ENCODE results near the gene LARP4B. TPM values are rescaled to one million over a fixed set of nuclear protein-coding genes. Genes with fewer than 3 reads are reported as not detected.

The LARP4B gene
- polyA plus RNA-seq, 3 donors = 7.5 to 15.4 (median 8.8) TPM

DNA sequence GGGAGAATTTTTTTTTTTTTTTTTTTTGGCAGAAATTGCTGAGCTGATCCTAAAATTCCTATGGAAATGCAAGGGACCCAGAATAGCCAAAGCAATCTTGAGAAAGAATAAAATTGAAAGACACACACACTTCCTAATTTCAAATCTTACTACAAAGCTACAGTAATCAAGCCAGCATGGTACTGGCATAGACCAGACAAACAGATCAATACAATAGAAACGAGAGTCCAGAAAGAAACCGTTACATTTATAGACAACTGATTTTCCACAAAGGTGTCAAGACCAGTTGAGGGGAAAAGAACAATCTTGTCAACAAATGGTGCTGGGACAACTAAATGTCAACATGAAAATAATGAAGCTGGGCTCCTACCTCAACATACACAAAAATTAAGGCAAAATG lies 34.5 kb downstream of the LARP4B start:
- no peak overlapping the region for H3K27ac ChIP-seq (ENCODE audit: low read depth, low read length)
- 28 to 96% (median 95%) methylated on average over 2 of the region's 2 CpGs for WGBS, 3 donors

- 63 to 87% (median 78%) methylated on average over 4 of the region's 4 CpGs for WGBS, 3 donors
These were observed 36.2 kb downstream of the LARP4B start for GRCh38 chr10:895324-895723.

DNA sequence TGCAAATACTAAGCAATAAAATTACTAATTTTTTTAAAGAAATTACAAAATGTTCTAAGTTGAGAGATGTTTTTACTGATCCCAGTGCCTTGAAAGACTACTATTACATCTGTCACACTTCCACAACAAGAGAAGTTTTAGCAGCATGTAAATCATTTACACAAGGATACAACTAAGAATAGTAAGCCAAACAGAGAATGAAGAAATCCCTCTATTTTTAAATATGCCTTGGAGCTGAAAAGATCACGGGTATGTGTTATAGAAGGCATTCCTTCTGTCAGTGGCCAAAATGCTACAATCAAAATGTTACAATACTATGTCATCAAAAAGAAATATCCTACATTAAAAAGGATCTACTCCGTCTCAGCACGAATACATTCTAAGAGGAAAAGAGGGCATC lies 52.6 kb downstream of the LARP4B start:
- 42 to 87% (median 87%) methylated on average over 3 of the region's 3 CpGs for WGBS, 3 donors
- H3K27ac ChIP-seq (ENCODE audit: low read depth, low read length) = no peak overlapping the region

More at GRCh38 chr10:895324-895723, 36.2 kb downstream of the LARP4B start:
- no peak overlapping the region for H3K27ac ChIP-seq (ENCODE audit: low read depth, low read length)

GRCh38 chr10:878333-878759 lies 53.2 kb downstream of the LARP4B start:
- 57 to 60% (median 57%) methylated on average over 9 of the region's 9 CpGs for WGBS, 3 donors
- H3K27ac ChIP-seq (ENCODE audit: low read depth, low read length) = no peak overlapping the region

GRCh38 chr10:876438-876837 lies 55.1 kb downstream of the LARP4B start:
- no peak overlapping the region for H3K27ac ChIP-seq (ENCODE audit: low read depth, low read length)
- 84 to 96% (median 89%) methylated on average over 2 of the region's 2 CpGs for WGBS, 3 donors

- H3K27ac ChIP-seq (ENCODE audit: low read depth, low read length) = no peak overlapping the region
- WGBS, 3 donors = 88 to 92% (median 89%) methylated on average over 7 of the region's 7 CpGs
These were observed 58.5 kb downstream of the LARP4B start for GRCh38 chr10:873020-873419.

GRCh38 chr10:871951-872403 lies 59.5 kb downstream of the LARP4B start:
- WGBS, 3 donors = 66 to 94% (median 89%) methylated on average over 12 of the region's 12 CpGs
- H3K27ac ChIP-seq (ENCODE audit: low read depth, low read length) = no peak overlapping the region

- H3K27ac ChIP-seq (ENCODE audit: low read depth, low read length) = no peak overlapping the region
- WGBS, 3 donors = 71 to 83% (median 75%) methylated on average over 7 of the region's 7 CpGs
These were observed 60.8 kb downstream of the LARP4B start for GRCh38 chr10:870564-871166.

- H3K27ac ChIP-seq (ENCODE audit: low read depth, low read length) = no peak overlapping the region
- WGBS, 3 donors = 32 to 91% (median 85%) methylated on average over 3 of the region's 3 CpGs
These were observed 62.3 kb downstream of the LARP4B start for GRCh38 chr10:869171-869570.

DNA sequence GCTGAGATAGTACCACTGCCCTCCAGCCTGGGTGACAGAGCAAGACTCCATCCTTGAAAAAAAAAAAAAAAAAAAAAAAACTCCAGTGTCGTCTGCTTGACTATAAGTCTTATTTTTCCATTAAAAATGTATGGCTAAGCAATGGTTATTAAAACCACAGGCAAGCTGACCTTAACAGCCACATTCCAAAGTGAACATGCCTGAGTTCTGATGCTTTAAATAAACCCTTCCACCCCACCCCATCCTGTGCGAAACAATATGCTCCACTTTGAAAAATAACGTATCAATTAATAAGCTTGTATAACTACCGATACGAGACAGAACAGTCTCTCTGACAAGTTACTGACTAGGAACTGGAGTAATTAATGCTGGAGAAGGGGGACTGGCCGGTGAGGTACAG lies 63.7 kb downstream of the LARP4B start:
- H3K27ac ChIP-seq (ENCODE audit: low read depth, low read length) = no peak overlapping the region
- WGBS, 3 donors = 84 to 93% (median 87%) methylated on average over 6 of the region's 6 CpGs

DNA sequence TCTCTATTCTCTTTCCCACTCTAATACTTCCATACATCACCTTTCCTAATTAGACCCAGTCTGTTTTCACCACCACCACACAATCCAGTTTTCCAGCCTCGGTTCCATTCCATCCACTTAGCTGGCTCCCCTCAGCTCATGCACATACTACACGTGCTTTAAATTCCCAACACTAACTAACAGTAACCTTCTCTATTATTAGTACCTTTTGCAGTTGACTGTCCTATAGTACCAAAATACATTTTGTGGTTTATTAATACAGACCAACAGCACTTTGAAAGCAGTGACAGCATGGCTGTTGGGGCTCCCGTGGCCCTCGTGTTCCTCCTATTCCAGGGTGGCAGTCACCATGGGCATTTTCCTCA lies 64.9 kb downstream of the LARP4B start:
- no peak overlapping the region for H3K27ac ChIP-seq (ENCODE audit: low read depth, low read length)
- WGBS, 3 donors = 85 to 99% (median 97%) methylated on average over 4 of the region's 4 CpGs

GRCh38 chr10:865924-866576 lies 65.5 kb downstream of the LARP4B start:
- WGBS, 3 donors = 98% methylated on average over 8 of the region's 8 CpGs
- no peak overlapping the region for H3K27ac ChIP-seq (ENCODE audit: low read depth, low read length)

- WGBS, 3 donors = 93 to 97% (median 95%) methylated on average over 8 of the region's 8 CpGs
- H3K27ac ChIP-seq (ENCODE audit: low read depth, low read length) = no peak overlapping the region
These were observed 66.2 kb downstream of the LARP4B start for GRCh38 chr10:865257-865656.

DNA sequence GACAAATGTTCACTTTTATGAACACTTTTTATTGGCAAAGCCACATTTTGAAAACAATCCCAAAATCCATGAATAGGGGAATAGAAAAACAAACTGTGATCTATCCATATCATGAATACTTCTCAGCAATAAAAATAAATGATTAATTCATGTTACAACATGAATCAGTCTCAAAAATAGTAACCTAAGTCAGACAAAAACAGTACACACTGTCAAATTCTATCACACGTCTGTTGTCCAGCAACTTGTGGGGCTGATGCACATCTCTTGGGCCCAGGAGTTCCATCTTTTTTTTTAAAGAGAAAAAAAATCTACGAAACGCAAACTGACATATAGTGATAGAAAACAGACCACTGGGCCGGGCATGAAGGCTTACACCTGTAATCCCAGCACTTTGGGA lies 71.0 kb downstream of the LARP4B start:
- H3K27ac ChIP-seq (ENCODE audit: low read depth, low read length) = no peak overlapping the region
- WGBS, 3 donors = 84 to 88% (median 86%) methylated on average over 4 of the region's 4 CpGs

DNA sequence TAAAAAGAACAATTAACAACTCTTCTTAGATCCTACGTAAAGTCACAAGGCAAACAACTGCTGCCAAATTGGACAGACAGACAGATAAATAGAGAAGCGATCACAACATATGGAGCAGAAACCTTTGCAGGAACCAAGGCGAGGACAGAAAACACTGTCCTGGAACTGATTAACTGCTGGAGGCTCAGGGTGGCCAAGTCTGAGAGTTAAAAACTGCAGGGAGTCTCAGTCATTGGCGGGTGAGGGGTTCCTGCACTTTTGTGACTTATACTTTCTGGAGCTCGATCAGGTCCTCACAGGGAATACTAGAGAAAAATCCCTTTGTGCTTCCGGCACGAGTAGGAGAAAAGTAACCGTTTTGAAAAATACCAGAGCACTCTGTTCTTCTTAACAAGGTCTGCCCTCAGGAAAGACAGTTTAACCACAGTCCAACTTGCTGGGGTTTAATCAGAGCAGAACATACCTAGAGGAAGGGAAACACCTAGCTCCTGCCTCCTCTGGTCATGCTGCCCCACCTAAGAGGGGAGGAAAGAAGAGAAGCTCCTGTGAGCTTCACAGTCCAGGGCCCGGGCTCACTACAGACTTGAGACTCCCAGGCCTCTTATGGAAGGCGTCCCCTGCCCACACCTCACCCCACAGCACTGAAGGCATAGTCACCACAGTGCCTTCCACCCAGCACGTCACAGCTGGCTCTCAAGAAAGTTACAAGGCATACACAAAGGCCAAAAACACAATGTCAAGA lies 74.9 kb downstream of the LARP4B start:
- H3K27ac ChIP-seq (ENCODE audit: low read depth, low read length) = no peak overlapping the region
- 56 to 66% (median 60%) methylated on average over 11 of the region's 11 CpGs for WGBS, 3 donors

GRCh38 chr10:855671-856070 lies 75.8 kb downstream of the LARP4B start:
- 81 to 93% (median 92%) methylated on average over 5 of the region's 5 CpGs for WGBS, 3 donors
- no peak overlapping the region for H3K27ac ChIP-seq (ENCODE audit: low read depth, low read length)

DNA sequence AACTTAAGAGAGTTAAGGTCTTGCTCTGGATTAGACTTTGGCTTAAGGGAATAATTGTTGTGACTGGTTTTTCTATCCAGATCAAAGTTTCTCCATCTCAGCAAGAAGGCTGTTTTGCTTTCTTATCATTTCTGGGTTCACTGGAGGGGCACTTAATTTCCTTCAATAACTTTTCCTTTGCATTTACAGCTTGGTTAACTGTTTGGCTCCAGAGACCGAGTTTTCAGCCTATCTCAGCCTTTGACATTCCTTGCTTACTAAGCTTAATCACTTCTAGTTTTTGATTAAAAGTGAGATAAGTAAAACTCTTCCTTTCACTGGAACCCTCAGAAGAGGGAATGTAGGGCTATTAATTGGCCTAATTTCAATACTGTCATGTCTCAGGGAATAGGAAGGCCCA lies 76.4 kb downstream of the LARP4B start:
- no peak overlapping the region for H3K27ac ChIP-seq (ENCODE audit: low read depth, low read length)
- WGBS, 3 donors = 67 to 94% (median 85%) methylated on average over 1 of the region's 1 CpG

- H3K27ac ChIP-seq (ENCODE audit: low read depth, low read length) = no peak overlapping the region
These were observed 78.5 kb downstream of the LARP4B start for GRCh38 chr10:853017-853416.

DNA sequence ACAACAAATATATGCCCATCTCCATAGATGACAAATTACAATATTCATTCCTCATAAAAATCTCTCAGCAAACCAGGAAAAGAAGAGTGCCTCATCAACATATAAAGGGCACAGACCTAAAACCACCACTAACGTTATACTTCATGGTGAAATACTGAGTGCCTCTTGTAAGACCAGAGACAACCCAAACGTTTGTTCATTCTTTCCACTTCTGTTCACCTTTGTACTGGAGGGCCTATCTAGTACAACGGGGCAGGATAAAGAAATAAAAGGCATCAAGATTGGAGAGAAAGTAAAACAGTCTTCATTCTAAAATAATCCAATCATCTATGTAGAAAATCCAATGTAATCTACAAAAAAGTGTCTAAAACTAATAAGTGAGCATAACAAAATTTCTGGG lies 79.1 kb downstream of the LARP4B start:
- no peak overlapping the region for H3K27ac ChIP-seq (ENCODE audit: low read depth, low read length)
- 52 to 78% (median 73%) methylated on average over 3 of the region's 3 CpGs for WGBS, 3 donors

GRCh38 chr10:851901-852300 lies 79.6 kb downstream of the LARP4B start:
- H3K27ac ChIP-seq (ENCODE audit: low read depth, low read length) = no peak overlapping the region
- WGBS, 3 donors = 87 to 96% (median 91%) methylated on average over 5 of the region's 5 CpGs

Measured in adipose tissue (tissue), 3 donors.